Measurements from ENCODE around the gene DCUN1D2. TPM values are rescaled to one million over a fixed set of nuclear protein-coding genes. Genes with fewer than 3 reads are reported as not detected.
A peak's percentile ranks its signal among the peaks of the same experiment; 100 is the strongest.

The DCUN1D2 gene
- polyA plus RNA-seq, 3 donors, result 3.1 to 16.7 (median 6.1) TPM

- H3K27ac ChIP-seq (ENCODE audit: low read depth in 1 of 2, low read length in 2 of 2), result no peak overlapping the region
- no peak overlapping the region for H3K4me3 ChIP-seq (replicated peaks in 1 of 3; ENCODE audit: low read depth in 2 of 3, low read length in 3 of 3)
- H3K9me3 ChIP-seq (replicated peaks in 1 of 2; ENCODE audit: control insufficient read depth in 1 of 2, insufficient read depth in 1 of 2, low read length in 2 of 2), result peaks cover 11 to 39% of the 10 kb centered on the region in 2 donors
- H3K4me1 ChIP-seq (ENCODE audit: control insufficient read depth in 1 of 2, insufficient read depth in 2 of 2, low read length in 2 of 2), result peaks cover 23 to 32% of the 10 kb centered on the region in 2 donors
- H3K9me3 Mint-ChIP-seq, result peaks cover 17 to 37% (median 29%) of the 10 kb centered on the region in 7 donors
- H3K27me3 Mint-ChIP-seq (ENCODE audit: low read depth in 3 of 3), result peaks cover 6 to 13% (median 12%) of the 10 kb centered on the region in 3 donors
- H3K27ac Mint-ChIP-seq, result peak overlapping the region in 1 of 7 donors; percentile 18
- no peak for TF ChIP-seq CTCF (IDR thresholded peaks at IDR 0.05)
- WGBS (ENCODE audit: insufficient coverage), result 97% methylated on average over 10 of the region's 27 CpGs
- H2AFZ ChIP-seq (ENCODE audit: insufficient read depth, low read depth, low read length, poor library complexity, severe bottlenecking), result no peak overlapping the region
- peaks cover 0 to 3% of the 10 kb centered on the region in 2 donors for H3K36me3 Mint-ChIP-seq
- no peak overlapping the region for H3K9ac ChIP-seq (ENCODE audit: insufficient read depth, low read length, poor library complexity, severe bottlenecking)
- no peaks in the 10 kb centered on the region for H3K36me3 ChIP-seq (replicated peaks in 1 of 2; ENCODE audit: control insufficient read depth in 1 of 2, insufficient read depth in 2 of 2, low read length in 2 of 2)
- no peak overlapping the region for H3K4me3 Mint-ChIP-seq
- no peak for DNase-seq
- H3K4me2 ChIP-seq (replicated peaks; ENCODE audit: extremely low read depth, low read length, poor library complexity, severe bottlenecking), result no peak overlapping the region
- no peaks in the 10 kb centered on the region for H3K79me2 ChIP-seq (ENCODE audit: insufficient read depth, low read length)
- H3K27me3 ChIP-seq (ENCODE audit: control insufficient read depth in 2 of 2, insufficient read depth in 2 of 2, low read length in 2 of 2), result no peaks in the 10 kb centered on the region
- intact Hi-C loops (cut with micrococcal nuclease), result no loop called here
- H3K4me1 Mint-ChIP-seq, result peaks cover 33% of the 10 kb centered on the region
- H4K20me1 ChIP-seq (ENCODE audit: insufficient read depth, low read length), result no peaks in the 10 kb centered on the region
Measured at GRCh38 chr13:113412440-113412839, 78.1 kb downstream of the DCUN1D2 start.

DNA sequence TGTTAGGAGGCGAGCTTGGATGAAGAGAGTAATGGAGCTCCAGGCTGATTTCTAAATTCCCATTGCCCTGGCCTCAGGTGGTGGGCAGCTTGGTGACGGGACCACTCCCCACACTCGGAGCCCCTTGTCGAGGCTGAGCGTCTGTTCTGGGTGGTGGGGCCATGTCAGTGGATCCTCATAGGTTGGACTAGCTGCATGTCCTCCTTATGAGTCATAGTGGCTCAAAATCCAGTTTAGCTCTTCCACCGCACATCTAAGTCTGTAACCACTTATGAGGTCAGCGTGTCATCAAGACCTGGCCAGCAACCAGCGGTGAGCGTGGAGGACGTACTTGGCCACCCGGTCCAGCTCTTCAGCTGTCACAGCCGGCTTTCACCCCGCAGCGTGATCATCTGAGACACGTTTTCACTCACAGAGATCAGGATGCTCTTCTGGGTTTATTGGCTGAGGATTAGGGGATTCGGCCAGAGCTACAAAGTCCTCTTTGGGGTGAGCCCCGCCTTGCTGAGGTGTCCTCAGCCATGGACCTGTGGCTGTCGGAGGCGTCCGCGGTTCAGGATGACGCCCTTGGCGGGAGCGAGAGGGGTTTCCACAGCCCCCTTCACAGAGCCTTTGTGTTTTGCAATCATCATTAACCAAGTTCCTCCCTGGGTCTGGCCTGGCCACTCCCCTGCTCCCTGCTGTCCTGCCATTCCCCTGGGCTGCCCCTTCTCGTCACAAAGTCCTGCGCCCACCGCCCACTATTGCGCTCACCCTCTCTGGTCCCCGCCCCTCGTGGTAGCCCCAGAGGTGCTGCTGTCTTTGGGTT is 79.1 kb downstream of the DCUN1D2 start:
- peaks cover 33% of the 10 kb centered on the region for H3K4me1 Mint-ChIP-seq
- H3K27me3 ChIP-seq (ENCODE audit: control insufficient read depth in 2 of 2, insufficient read depth in 2 of 2, low read length in 2 of 2), result no peaks in the 10 kb centered on the region
- no peaks in the 10 kb centered on the region for H3K36me3 ChIP-seq (replicated peaks in 1 of 2; ENCODE audit: control insufficient read depth in 1 of 2, insufficient read depth in 2 of 2, low read length in 2 of 2)
- H3K36me3 Mint-ChIP-seq, result peaks cover 0 to 3% of the 10 kb centered on the region in 2 donors
- H3K79me2 ChIP-seq (ENCODE audit: insufficient read depth, low read length), result no peaks in the 10 kb centered on the region
- H2AFZ ChIP-seq (ENCODE audit: insufficient read depth, low read depth, low read length, poor library complexity, severe bottlenecking), result no peak overlapping the region
- no peak overlapping the region for H3K4me2 ChIP-seq (replicated peaks; ENCODE audit: extremely low read depth, low read length, poor library complexity, severe bottlenecking)
- H3K27ac ChIP-seq (ENCODE audit: low read depth in 1 of 2, low read length in 2 of 2), result peak overlapping the region in 1 of 2 donors; percentile 37
- peaks cover 23 to 32% of the 10 kb centered on the region in 2 donors for H3K4me1 ChIP-seq (ENCODE audit: control insufficient read depth in 1 of 2, insufficient read depth in 2 of 2, low read length in 2 of 2)
- H3K4me3 ChIP-seq (replicated peaks in 1 of 3; ENCODE audit: low read depth in 2 of 3, low read length in 3 of 3), result no peak overlapping the region
- no peak overlapping the region for H3K9ac ChIP-seq (ENCODE audit: insufficient read depth, low read length, poor library complexity, severe bottlenecking)
- peaks cover 17 to 37% (median 29%) of the 10 kb centered on the region in 7 donors for H3K9me3 Mint-ChIP-seq
- peak; percentile 9 to 68 (median 12) for DNase-seq
- peaks cover 11 to 39% of the 10 kb centered on the region in 2 donors for H3K9me3 ChIP-seq (replicated peaks in 1 of 2; ENCODE audit: control insufficient read depth in 1 of 2, insufficient read depth in 1 of 2, low read length in 2 of 2)
- intact Hi-C loops (cut with micrococcal nuclease), result no loop called here
- WGBS (ENCODE audit: insufficient coverage), result 85% methylated on average over 23 of the region's 30 CpGs
- H4K20me1 ChIP-seq (ENCODE audit: insufficient read depth, low read length), result no peaks in the 10 kb centered on the region
- TF ChIP-seq CTCF (IDR thresholded peaks at IDR 0.05), result no peak
- H3K4me3 Mint-ChIP-seq, result peak overlapping the region; percentile 19 to 20
- H3K27ac Mint-ChIP-seq, result peak overlapping the region; percentile 43 to 87 (median 65)
- peaks cover 6 to 19% (median 17%) of the 10 kb centered on the region in 3 donors for H3K27me3 Mint-ChIP-seq (ENCODE audit: low read depth in 3 of 3)
